Right renal pelvis (tissue), 4 donors: ENCODE results near the gene LAMTOR4. TPM values are rescaled to one million over a fixed set of nuclear protein-coding genes. Genes with fewer than 3 reads are reported as not detected.

Experiments used
- DNase-seq, 4 donors: peaks; one replicate each; pipeline ENCODE4 v3.0.0-alpha.2; 2013; ENCODE audit warnings: low read depth in 4 of 4, low spot score in 3 of 4, missing footprints in 1 of 4
- polyA plus RNA-seq, 4 donors: library from polyadenylated mRNA; unstranded; fragments of 120-200 nt; gene quantifications; one replicate each; pipeline ENCODE4 v1.2.1, GENCODE V29; 2013; ENCODE audit not compliant: insufficient read length in 4 of 4

LAMTOR4 gene
- polyA plus RNA-seq: 100 to 1,000 TPM in 2 of 4 donors, 10 to 100 TPM in 2; 90.5 to 126 (median 97.4) TPM

GRCh38 chr7:100148559-100149328, at the start of gene LAMTOR4:
LAMTOR4 (plus strand) TSS chr7:100148918; CDS start chr7:100148973, 55 bp downstream.
- DNase-seq: peak; percentile 93 to 97 (median 95)

- DNase-seq: no peak
These were observed 49.3 kb upstream of the LAMTOR4 start for GRCh38 chr7:100099452-100099851.

- DNase-seq: peak; percentile 90 to 91 (median 90)
These were observed 48.2 kb upstream of the LAMTOR4 start for GRCh38 chr7:100100420-100101015.

- peak; percentile 90 to 98 (median 94) for DNase-seq
These were observed 47.5 kb upstream of the LAMTOR4 start, which contains the start of the genes AP4M1 and MCM7 for GRCh38 chr7:100101016-100101862. AP4M1 (plus strand) TSS chr7:100101643; CDS start chr7:100101715, 72 bp downstream. MCM7 (minus strand) TSS chr7:100101397; CDS start chr7:100101294, 103 bp downstream.

GRCh38 chr7:100102950-100103840, 45.5 kb upstream of the LAMTOR4 start:
- DNase-seq: no peak

- DNase-seq: no peak
These were observed 43.2 kb upstream of the LAMTOR4 start for GRCh38 chr7:100105534-100105933.

GRCh38 chr7:100106633-100107032, 42.1 kb upstream of the LAMTOR4 start:
- no peak for DNase-seq

- no peak for DNase-seq
These were observed 41.5 kb upstream of the LAMTOR4 start for GRCh38 chr7:100107125-100107737.

GRCh38 chr7:100107890-100108289, 40.8 kb upstream of the LAMTOR4 start:
- no peak for DNase-seq

- no peak for DNase-seq
These were observed 39.1 kb upstream of the LAMTOR4 start for GRCh38 chr7:100109521-100110163.

- no peak for DNase-seq
These were observed 37.6 kb upstream of the LAMTOR4 start for GRCh38 chr7:100111156-100111555.

- DNase-seq: no peak
These were observed 36.8 kb upstream of the LAMTOR4 start for GRCh38 chr7:100111914-100112313.

- no peak for DNase-seq
These were observed 33.7 kb upstream of the LAMTOR4 start for GRCh38 chr7:100115026-100115425.

- no peak for DNase-seq
These were observed 30.2 kb upstream of the LAMTOR4 start for GRCh38 chr7:100118388-100119071.

GRCh38 chr7:100119072-100119969, 29.4 kb upstream of the LAMTOR4 start, which contains the start of the genes CNPY4 and TAF6:
CNPY4 (plus strand) TSS chr7:100119634; CDS start chr7:100119745, 111 bp downstream.
TAF6 (minus strand) TSS chr7:100119358; CDS start chr7:100114209, 5,149 bp downstream.
- DNase-seq: peak; percentile 91 to 95 (median 94)

GRCh38 chr7:100119970-100120732, 28.6 kb upstream of the LAMTOR4 start:
- DNase-seq: no peak

GRCh38 chr7:100120733-100121036, 28.0 kb upstream of the LAMTOR4 start:
- no peak for DNase-seq
